T-helper 17 cell (primary cell): ENCODE data around the gene LPP. TPM values are rescaled to one million over a fixed set of nuclear protein-coding genes. Genes with fewer than 3 reads are reported as not detected.
A peak's percentile ranks its signal among the peaks of the same experiment; 100 is the strongest.

ENCODE experiments used
- ATAC-seq: fragments of 150-1000 bp; cut with Tn5 transposase; 2 replicates; pipeline ENCODE4 v1.10.0; 2021; ENCODE audit warnings: mild to moderate bottlenecking, moderate library complexity
- DNase-seq, 3 donors: peaks; one replicate each; pipeline versions ENCODE4 v3.0.0 to v3.0.0-alpha.2; 2020 to 2021
- H3K9me3 ChIP-seq: one replicate; pipeline ENCODE4 v1.7.0; 2013; ENCODE audit warnings: low read length, mild to moderate bottlenecking; ENCODE audit not compliant: control insufficient read depth, poor library complexity, severe bottlenecking
- H3K27ac Mint-ChIP-seq: one replicate; pipeline ENCODE4 v1.8.0; 2022; ENCODE audit warnings: mild to moderate bottlenecking, moderate library complexity, mixed read lengths
- H3K27me3 Mint-ChIP-seq: one replicate; pipeline ENCODE4 v1.8.0; 2022; ENCODE audit warnings: mixed read lengths
- H3K36me3 Mint-ChIP-seq: one replicate; pipeline ENCODE4 v1.8.0; 2022; ENCODE audit warnings: low read depth, mixed read lengths
- H3K4me1 Mint-ChIP-seq: one replicate; pipeline ENCODE4 v1.8.0; 2022; ENCODE audit warnings: mild to moderate bottlenecking, mixed read lengths
- H3K4me3 Mint-ChIP-seq: one replicate; pipeline ENCODE4 v1.8.0; 2022; ENCODE audit warnings: mild to moderate bottlenecking, moderate library complexity, mixed read lengths
- total RNA-seq, 4 donors: library from RNA in 2 of 4; stranded (reverse) in 2 of 4; gene quantifications; one replicate each; pipeline ENCODE4 v1.2.3 and lab custom pipeline; 2022 to 2026

LPP gene
- total RNA-seq, 2 donors from 2014 or later, result 81.0 to 94.2 TPM

- peaks cover 9% of the 10 kb centered on the region for H3K4me1 Mint-ChIP-seq
- ATAC-seq (no peak), DNase-seq (no peak)
- H3K4me3 Mint-ChIP-seq, result no peak overlapping the region
- H3K27me3 Mint-ChIP-seq, result no peaks in the 10 kb centered on the region
- H3K27ac Mint-ChIP-seq, result no peak overlapping the region
- peaks cover 12% of the 10 kb centered on the region for H3K36me3 Mint-ChIP-seq
- no peaks in the 10 kb centered on the region for H3K9me3 ChIP-seq
These were observed 333.7 kb downstream of the LPP start for GRCh38 chr3:188487652-188488051.

- no peaks in the 10 kb centered on the region for H3K9me3 ChIP-seq
- peaks cover 9% of the 10 kb centered on the region for H3K4me1 Mint-ChIP-seq
- no peak for ATAC-seq
- no peaks in the 10 kb centered on the region for H3K27me3 Mint-ChIP-seq
- no peak overlapping the region for H3K4me3 Mint-ChIP-seq
- peaks cover 12% of the 10 kb centered on the region for H3K36me3 Mint-ChIP-seq
- H3K27ac Mint-ChIP-seq, result peak overlapping the region; percentile 3
- DNase-seq, result no peak
These were observed 334.8 kb downstream of the LPP start for GRCh38 chr3:188488801-188489200.

GRCh38 chr3:188489639-188490405 lies 335.9 kb downstream of the LPP start:
- Mint-ChIP-seq H3K4me3 (no peak overlapping the region), H3K27ac (no peak overlapping the region), H3K4me1 (peaks cover 9% of the 10 kb centered on the region), H3K27me3 (no peaks in the 10 kb centered on the region), H3K36me3 (peaks cover 5% of the 10 kb centered on the region)
- ATAC-seq (peak; percentile 36), DNase-seq (no peak)
- no peaks in the 10 kb centered on the region for H3K9me3 ChIP-seq

- ATAC-seq, result no peak
- peaks cover 5% of the 10 kb centered on the region for H3K36me3 Mint-ChIP-seq
- H3K27me3 Mint-ChIP-seq, result no peaks in the 10 kb centered on the region
- no peak overlapping the region for H3K27ac Mint-ChIP-seq
- H3K9me3 ChIP-seq, result no peaks in the 10 kb centered on the region
- peaks cover 9% of the 10 kb centered on the region for H3K4me1 Mint-ChIP-seq
- no peak overlapping the region for H3K4me3 Mint-ChIP-seq
- no peak for DNase-seq
These were observed 336.5 kb downstream of the LPP start for GRCh38 chr3:188490416-188490815.

GRCh38 chr3:188491276-188491687 lies 337.3 kb downstream of the LPP start:
- peaks cover 2% of the 10 kb centered on the region for H3K36me3 Mint-ChIP-seq
- no peak overlapping the region for H3K4me3 Mint-ChIP-seq
- peaks cover 7% of the 10 kb centered on the region for H3K4me1 Mint-ChIP-seq
- no peaks in the 10 kb centered on the region for H3K9me3 ChIP-seq
- DNase-seq (no peak), ATAC-seq (no peak)
- no peak overlapping the region for H3K27ac Mint-ChIP-seq
- no peaks in the 10 kb centered on the region for H3K27me3 Mint-ChIP-seq

- H3K9me3 ChIP-seq, result no peaks in the 10 kb centered on the region
- Mint-ChIP-seq H3K27me3 (no peaks in the 10 kb centered on the region), H3K4me1 (peaks cover 2% of the 10 kb centered on the region), H3K4me3 (no peak overlapping the region), H3K36me3 (peaks cover 5% of the 10 kb centered on the region), H3K27ac (no peak overlapping the region)
- ATAC-seq, result no peak
- no peak for DNase-seq
These were observed 342.4 kb downstream of the LPP start for GRCh38 chr3:188496390-188496789.

GRCh38 chr3:188497021-188497420 lies 343.1 kb downstream of the LPP start:
- H3K36me3 Mint-ChIP-seq, result peaks cover 5% of the 10 kb centered on the region
- H3K9me3 ChIP-seq, result no peaks in the 10 kb centered on the region
- H3K4me1 Mint-ChIP-seq, result peaks cover 2% of the 10 kb centered on the region
- no peaks in the 10 kb centered on the region for H3K27me3 Mint-ChIP-seq
- no peak overlapping the region for H3K4me3 Mint-ChIP-seq
- no peak for DNase-seq
- H3K27ac Mint-ChIP-seq, result no peak overlapping the region
- ATAC-seq, result no peak

GRCh38 chr3:188503647-188504046 lies 349.7 kb downstream of the LPP start:
- no peak overlapping the region for H3K4me3 Mint-ChIP-seq
- no peak for DNase-seq
- H3K27ac Mint-ChIP-seq, result no peak overlapping the region
- no peaks in the 10 kb centered on the region for H3K27me3 Mint-ChIP-seq
- H3K36me3 Mint-ChIP-seq, result peaks cover 15% of the 10 kb centered on the region
- peaks cover 4% of the 10 kb centered on the region for H3K9me3 ChIP-seq
- H3K4me1 Mint-ChIP-seq, result peaks cover 4% of the 10 kb centered on the region
- no peak for ATAC-seq

- Mint-ChIP-seq H3K36me3 (peaks cover 15% of the 10 kb centered on the region), H3K27ac (no peak overlapping the region), H3K27me3 (no peaks in the 10 kb centered on the region), H3K4me1 (peaks cover 4% of the 10 kb centered on the region), H3K4me3 (no peak overlapping the region)
- DNase-seq (no peak), ATAC-seq (no peak)
- H3K9me3 ChIP-seq, result peaks cover 4% of the 10 kb centered on the region
These were observed 351.2 kb downstream of the LPP start for GRCh38 chr3:188505151-188505550.

- no peak overlapping the region for H3K4me3 Mint-ChIP-seq
- peaks cover 4% of the 10 kb centered on the region for H3K4me1 Mint-ChIP-seq
- ATAC-seq (no peak), DNase-seq (no peak)
- peaks cover 4% of the 10 kb centered on the region for H3K9me3 ChIP-seq
- H3K27me3 Mint-ChIP-seq, result no peaks in the 10 kb centered on the region
- H3K36me3 Mint-ChIP-seq, result peaks cover 13% of the 10 kb centered on the region
- H3K27ac Mint-ChIP-seq, result no peak overlapping the region
These were observed 352.0 kb downstream of the LPP start for GRCh38 chr3:188505911-188506310.

GRCh38 chr3:188506446-188506845 lies 352.5 kb downstream of the LPP start:
- peaks cover 11% of the 10 kb centered on the region for H3K36me3 Mint-ChIP-seq
- ATAC-seq (no peak), DNase-seq (no peak)

GRCh38 chr3:188507244-188507720 lies 353.3 kb downstream of the LPP start:
- Mint-ChIP-seq H3K4me1 (peaks cover 4% of the 10 kb centered on the region), H3K36me3 (peaks cover 13% of the 10 kb centered on the region), H3K27ac (no peak overlapping the region), H3K27me3 (no peaks in the 10 kb centered on the region), H3K4me3 (no peak overlapping the region)
- H3K9me3 ChIP-seq, result peaks cover 4% of the 10 kb centered on the region
- DNase-seq (no peak), ATAC-seq (peak; percentile 30)

More at GRCh38 chr3:188506446-188506845, 352.5 kb downstream of the LPP start:
- Mint-ChIP-seq H3K4me3 (no peak overlapping the region), H3K4me1 (peaks cover 4% of the 10 kb centered on the region), H3K27me3 (no peaks in the 10 kb centered on the region), H3K27ac (no peak overlapping the region)
- peaks cover 4% of the 10 kb centered on the region for H3K9me3 ChIP-seq

GRCh38 chr3:188508454-188508853 lies 354.5 kb downstream of the LPP start:
- peaks cover 12% of the 10 kb centered on the region for H3K36me3 Mint-ChIP-seq
- ATAC-seq (no peak), DNase-seq (no peak)
- peaks cover 4% of the 10 kb centered on the region for H3K9me3 ChIP-seq
- no peak overlapping the region for H3K27ac Mint-ChIP-seq
- peaks cover 4% of the 10 kb centered on the region for H3K4me1 Mint-ChIP-seq
- H3K27me3 Mint-ChIP-seq, result no peaks in the 10 kb centered on the region
- H3K4me3 Mint-ChIP-seq, result no peak overlapping the region

GRCh38 chr3:188509316-188509715 lies 355.4 kb downstream of the LPP start:
- H3K36me3 Mint-ChIP-seq, result peaks cover 8% of the 10 kb centered on the region
- H3K4me3 Mint-ChIP-seq, result no peak overlapping the region
- DNase-seq (no peak), ATAC-seq (no peak)
- H3K9me3 ChIP-seq, result peaks cover 2% of the 10 kb centered on the region
- H3K27ac Mint-ChIP-seq, result no peak overlapping the region
- no peaks in the 10 kb centered on the region for H3K27me3 Mint-ChIP-seq
- peaks cover 5% of the 10 kb centered on the region for H3K4me1 Mint-ChIP-seq
